Measurements from ENCODE around the gene MYL2.

Gene MYL2

DNA sequence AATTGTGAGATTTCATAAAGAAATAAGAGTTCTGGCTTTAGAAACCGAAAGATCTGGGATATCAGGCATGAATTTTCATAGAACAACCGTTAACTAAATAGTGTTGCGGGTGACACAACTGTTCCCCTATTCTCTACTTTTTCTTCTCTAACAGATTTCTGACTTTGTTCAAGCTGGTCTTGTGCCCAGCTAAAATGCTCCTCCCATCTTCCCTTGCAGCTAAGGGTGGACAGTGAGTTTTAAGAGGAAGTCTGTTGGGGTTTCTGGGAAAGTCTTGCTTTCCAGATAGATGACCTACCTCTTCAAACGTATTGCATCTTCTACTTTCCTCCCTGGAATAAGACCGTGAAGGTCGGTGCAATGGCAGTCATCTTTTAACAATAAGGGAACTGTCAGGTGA, 54.9 kb downstream of the MYL2 start:
- H3K4me1 ChIP-seq (ENCODE audit: insufficient read depth, low read length): peaks cover 12% of the 10 kb centered on the region
- no peak overlapping the region for H3K4me3 ChIP-seq (ENCODE audit: low read length)
- H2AFZ ChIP-seq (ENCODE audit: low read depth, low read length): no peak overlapping the region
- H3K27me3 ChIP-seq (ENCODE audit: insufficient read depth, low read length): no peaks in the 10 kb centered on the region
- H3K9me3 ChIP-seq (ENCODE audit: low read length): peaks cover 2% of the 10 kb centered on the region
- H3K36me3 ChIP-seq (ENCODE audit: insufficient read depth, low read length): no peaks in the 10 kb centered on the region

DNA sequence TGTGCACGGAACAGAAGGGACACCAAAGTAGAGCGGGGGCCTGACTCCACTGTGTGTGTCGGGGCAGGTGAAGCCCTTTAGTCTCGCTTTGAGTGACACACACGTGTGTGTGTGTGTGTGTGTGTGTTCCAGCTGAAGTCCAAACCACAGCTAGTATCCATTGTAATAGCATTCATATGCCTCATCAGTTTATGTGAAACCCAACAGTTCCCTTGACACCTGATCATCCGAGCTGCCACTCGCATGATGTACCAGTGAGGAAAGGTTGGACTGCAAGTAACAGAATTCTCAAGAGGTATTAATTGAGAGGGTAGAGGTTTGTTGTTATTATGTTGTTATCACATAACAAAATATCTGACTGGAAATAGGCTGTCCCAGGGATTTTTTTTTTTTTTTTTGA, 57.2 kb downstream of the MYL2 start:
- Histone ChIP-seq H3K9me3 (ENCODE audit: low read length) (no peaks in the 10 kb centered on the region), H2AFZ (ENCODE audit: low read depth, low read length) (no peak overlapping the region), H3K36me3 (ENCODE audit: insufficient read depth, low read length) (no peaks in the 10 kb centered on the region), H3K27me3 (ENCODE audit: insufficient read depth, low read length) (no peaks in the 10 kb centered on the region), H3K4me1 (ENCODE audit: insufficient read depth, low read length) (peaks cover 12% of the 10 kb centered on the region), H3K4me3 (ENCODE audit: low read length) (no peak overlapping the region)

DNA sequence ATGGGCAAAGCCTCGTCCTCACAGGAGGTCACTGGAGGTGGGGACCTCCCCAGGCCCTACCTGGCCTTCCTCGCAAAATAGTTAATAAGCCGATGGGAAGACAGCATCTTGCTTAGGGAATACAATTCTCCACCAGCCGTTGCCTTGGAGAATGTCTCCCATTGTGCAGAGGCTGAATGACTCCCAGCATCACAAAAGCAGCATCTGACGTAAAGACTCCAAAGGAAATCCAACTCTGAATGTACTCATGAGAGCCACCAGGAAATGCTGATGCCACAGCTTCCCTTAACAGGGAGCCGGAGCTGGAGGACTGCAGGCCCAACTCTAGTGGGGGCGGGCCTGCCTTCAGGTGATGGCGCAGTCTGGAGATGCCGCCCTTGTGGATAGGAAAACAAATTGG, 58.0 kb downstream of the MYL2 start:
- no peaks in the 10 kb centered on the region for H3K9me3 ChIP-seq (ENCODE audit: low read length)
- H3K27me3 ChIP-seq (ENCODE audit: insufficient read depth, low read length): no peaks in the 10 kb centered on the region
- H3K4me3 ChIP-seq (ENCODE audit: low read length): no peak overlapping the region
- no peaks in the 10 kb centered on the region for H3K36me3 ChIP-seq (ENCODE audit: insufficient read depth, low read length)
- peaks cover 12% of the 10 kb centered on the region for H3K4me1 ChIP-seq (ENCODE audit: insufficient read depth, low read length)
- H2AFZ ChIP-seq (ENCODE audit: low read depth, low read length): no peak overlapping the region

DNA sequence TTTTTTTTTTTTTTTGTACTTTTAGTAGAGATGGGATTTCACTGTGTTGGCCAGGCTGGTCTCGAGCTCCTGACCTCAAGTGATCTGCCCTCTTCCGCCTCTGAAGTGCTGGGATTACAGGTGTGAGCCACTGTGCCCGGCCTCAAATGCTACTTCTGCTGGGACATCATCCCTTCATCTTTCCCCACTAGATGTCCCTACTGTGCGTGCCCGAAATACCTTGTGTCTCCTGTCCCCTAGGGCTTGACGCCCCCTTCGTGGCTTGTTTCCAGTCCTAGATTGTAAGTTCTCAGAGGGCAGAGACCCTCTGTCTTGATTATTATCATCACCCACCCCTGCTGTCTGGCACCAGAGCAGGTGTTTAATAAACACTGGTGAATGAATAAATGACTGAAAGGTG, 58.6 kb downstream of the MYL2 start:
- Histone ChIP-seq H3K36me3 (ENCODE audit: insufficient read depth, low read length) (no peaks in the 10 kb centered on the region), H3K27me3 (ENCODE audit: insufficient read depth, low read length) (no peaks in the 10 kb centered on the region), H3K9me3 (ENCODE audit: low read length) (no peaks in the 10 kb centered on the region), H2AFZ (ENCODE audit: low read depth, low read length) (no peak overlapping the region), H3K4me3 (ENCODE audit: low read length) (no peak overlapping the region), H3K4me1 (ENCODE audit: insufficient read depth, low read length) (peaks cover 12% of the 10 kb centered on the region)
